HepG2 (cell line): ENCODE data around the gene HTR2A. TPM values are rescaled to one million over a fixed set of nuclear protein-coding genes. Genes with fewer than 3 reads are reported as not detected.
A peak's percentile ranks its signal among the peaks of the same experiment; 100 is the strongest.

Experiments used
- BORCS8-MEF2B ChIP-seq: sonication (generic); formaldehyde crosslinking; IDR thresholded peaks from 2 replicates; pipeline ENCODE4 v1.8.0; 2022; ENCODE audit warnings: mild to moderate bottlenecking, missing genetic modification reagents
- GABPB1 ChIP-seq: IDR thresholded peaks from 2 replicates; pipeline ENCODE4 v1.6.1; 2016; ENCODE audit warnings: mild to moderate bottlenecking, missing genetic modification reagents, moderate library complexity, missing compliant biosample characterization
- GATA4 ChIP-seq: sonication (generic); IDR thresholded peaks from 2 replicates; pipeline ENCODE4 v1.6.1; 2016; ENCODE audit warnings: antibody characterized with exemption, low read depth, borderline replicate concordance
- HIVEP1 ChIP-seq: sonication (generic); formaldehyde crosslinking; IDR thresholded peaks from 2 replicates; pipeline ENCODE4 v1.4.0; 2020; ENCODE audit warnings: mild to moderate bottlenecking, missing genetic modification reagents
- HNRNPL ChIP-seq: fragments of 200-400 bp; formaldehyde crosslinking; IDR thresholded peaks from 2 replicates; pipeline ENCODE4 v1.6.1; 2017; ENCODE audit warnings: mild to moderate bottlenecking, low read depth, low read length
- MBNL3 ChIP-seq: fragments of 250-450 bp; sonication (Bioruptor Pico); conservative IDR thresholded peaks from 2 replicates; pipeline ENCODE4 v1.8.0; 2022; ENCODE audit warnings: mild to moderate bottlenecking, inconsistent platforms
- MIXL1 ChIP-seq: IDR thresholded peaks from 2 replicates; pipeline ENCODE4 v1.6.1; 2016
- NKX3-1 ChIP-seq: sonication (generic); formaldehyde crosslinking; IDR thresholded peaks from 2 replicates; pipeline ENCODE4 v1.5.0; 2020; ENCODE audit warnings: missing genetic modification reagents
- PAX8 ChIP-seq: sonication (generic); formaldehyde crosslinking; IDR thresholded peaks from 2 replicates; pipeline ENCODE4 v1.8.0; 2022; ENCODE audit warnings: mild to moderate bottlenecking, missing genetic modification reagents, borderline replicate concordance
- ZNF264 ChIP-seq: sonication (generic); formaldehyde crosslinking; IDR thresholded peaks from 2 replicates; pipeline ENCODE4 v1.4.0; 2020; ENCODE audit warnings: missing genetic modification reagents
- ZNF317 ChIP-seq: sonication (generic); formaldehyde crosslinking; IDR thresholded peaks from 2 replicates; pipeline ENCODE4 v1.5.0; 2020; ENCODE audit warnings: mild to moderate bottlenecking, missing genetic modification reagents
- ZNF589 ChIP-seq: sonication (generic); formaldehyde crosslinking; conservative IDR thresholded peaks from 2 replicates; pipeline ENCODE4 v1.8.0; 2022; ENCODE audit warnings: mild to moderate bottlenecking, moderate library complexity, missing genetic modification reagents
- ZNF737 ChIP-seq: sonication (generic); formaldehyde crosslinking; IDR thresholded peaks from 2 replicates; pipeline ENCODE4 v1.5.0; 2020; ENCODE audit warnings: missing genetic modification reagents, mild to moderate bottlenecking, borderline replicate concordance
- ZNF790 ChIP-seq: sonication (generic); formaldehyde crosslinking; IDR thresholded peaks from 2 replicates; pipeline ENCODE4 v1.8.0; 2022; ENCODE audit warnings: missing genetic modification reagents, mild to moderate bottlenecking, borderline replicate concordance
- polyA plus RNA-seq, 8 experiments: library from polyadenylated mRNA; depleted of rRNA in 3 of 8; stranded (reverse) in 7 of 8; unstranded in 1 of 8; fragments of >200 nt; fragmentation: Illumina TruSeq in 4 of 8; extraction: Trizol in 4 of 8; gene quantifications; 2 replicates each; pipeline versions ENCODE4 v1.2.1 to v1.2.3, GENCODE V29; 2011 to 2016; ENCODE audit warnings: low read depth in 4 of 8, missing spikeins in 1 of 8, mixed read lengths in 1 of 8; ENCODE audit not compliant: insufficient read depth in 1 of 8
- total RNA-seq, 5 experiments: library from RNA; depleted of rRNA; stranded (reverse); fragments of >200 nt; fragmentation: Illumina TruSeq; extraction: Trizol; gene quantifications; 2 replicates each; pipeline ENCODE4 v1.2.3, GENCODE V29; 2016; ENCODE audit warnings: low read depth in 1 of 5
- TF ChIP-seq, protein P1 (sequence below): sonication (generic); formaldehyde crosslinking; IDR thresholded peaks from 2 replicates; pipeline ENCODE4 v1.4.0; 2020; ENCODE audit warnings: missing genetic modification reagents
- TF ChIP-seq, protein P2 (sequence below): sonication (generic); formaldehyde crosslinking; IDR thresholded peaks from 2 replicates; pipeline ENCODE4 v1.8.1; 2023; ENCODE audit warnings: mild to moderate bottlenecking, missing genetic modification reagents, borderline replicate concordance
- TF ChIP-seq, protein P3 (sequence below): sonication (generic); formaldehyde crosslinking; IDR thresholded peaks from 2 replicates; pipeline ENCODE4 v1.4.0; 2020; ENCODE audit warnings: missing genetic modification reagents
- TF ChIP-seq, protein P4 (sequence below): sonication (generic); formaldehyde crosslinking; IDR thresholded peaks from 2 replicates; pipeline ENCODE4 v1.4.0; 2020; ENCODE audit warnings: mild to moderate bottlenecking, missing genetic modification reagents

Gene HTR2A
- total and polyA plus RNA-seq, 2 of the 13 experiments (the other 11 are each of a cell fraction or from before 2014, with no cell fraction given): not detected

DNA sequence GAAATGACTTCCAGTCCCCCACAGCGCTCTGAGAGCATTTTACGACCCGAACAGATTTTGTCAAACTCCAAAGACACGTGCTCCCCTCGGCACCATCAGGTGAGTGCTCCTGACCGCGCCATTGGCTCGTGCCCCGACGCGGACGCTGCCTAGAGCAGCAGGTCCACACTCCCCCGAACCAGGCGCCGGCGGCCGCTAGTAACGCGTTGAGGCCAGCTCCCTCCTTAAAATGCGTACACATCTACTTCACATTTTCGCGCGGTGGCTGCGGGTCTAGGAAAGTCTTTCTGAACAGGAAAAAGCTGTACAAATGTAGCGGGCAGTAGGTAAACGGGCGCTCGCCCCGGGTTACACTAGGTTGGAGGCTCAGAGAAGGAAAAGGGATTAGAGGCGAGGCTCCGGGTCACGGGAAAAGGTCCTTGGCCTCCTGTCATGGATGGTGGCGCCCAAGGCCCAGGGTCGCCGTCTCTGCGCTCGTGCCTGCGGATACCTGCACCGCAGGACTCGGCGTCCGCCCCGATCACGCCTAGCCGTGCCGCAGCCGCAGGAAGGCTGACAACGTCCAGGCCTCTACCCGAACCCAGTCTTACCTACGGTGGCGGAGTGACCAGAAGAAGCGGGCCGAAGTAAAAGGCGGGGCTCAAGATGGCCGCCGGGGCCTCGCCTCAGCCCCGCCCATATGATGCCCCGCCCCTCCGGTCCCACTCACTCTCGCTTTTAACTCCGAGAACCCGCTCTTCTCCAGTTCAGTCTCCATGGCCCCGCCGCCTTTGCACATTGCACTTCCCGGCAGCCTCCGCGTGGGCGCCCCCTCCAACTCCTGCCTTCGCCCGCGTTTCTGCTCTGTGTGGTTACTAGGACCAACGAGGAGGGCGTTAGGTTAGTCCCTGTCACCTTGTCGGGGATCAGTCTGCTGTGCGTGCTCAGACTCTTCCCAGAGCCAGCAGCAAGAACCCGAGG is 100.1 kb downstream of the HTR2A start, which contains the start of gene ESD (continued):
- TF ChIP-seq, protein P1, sequence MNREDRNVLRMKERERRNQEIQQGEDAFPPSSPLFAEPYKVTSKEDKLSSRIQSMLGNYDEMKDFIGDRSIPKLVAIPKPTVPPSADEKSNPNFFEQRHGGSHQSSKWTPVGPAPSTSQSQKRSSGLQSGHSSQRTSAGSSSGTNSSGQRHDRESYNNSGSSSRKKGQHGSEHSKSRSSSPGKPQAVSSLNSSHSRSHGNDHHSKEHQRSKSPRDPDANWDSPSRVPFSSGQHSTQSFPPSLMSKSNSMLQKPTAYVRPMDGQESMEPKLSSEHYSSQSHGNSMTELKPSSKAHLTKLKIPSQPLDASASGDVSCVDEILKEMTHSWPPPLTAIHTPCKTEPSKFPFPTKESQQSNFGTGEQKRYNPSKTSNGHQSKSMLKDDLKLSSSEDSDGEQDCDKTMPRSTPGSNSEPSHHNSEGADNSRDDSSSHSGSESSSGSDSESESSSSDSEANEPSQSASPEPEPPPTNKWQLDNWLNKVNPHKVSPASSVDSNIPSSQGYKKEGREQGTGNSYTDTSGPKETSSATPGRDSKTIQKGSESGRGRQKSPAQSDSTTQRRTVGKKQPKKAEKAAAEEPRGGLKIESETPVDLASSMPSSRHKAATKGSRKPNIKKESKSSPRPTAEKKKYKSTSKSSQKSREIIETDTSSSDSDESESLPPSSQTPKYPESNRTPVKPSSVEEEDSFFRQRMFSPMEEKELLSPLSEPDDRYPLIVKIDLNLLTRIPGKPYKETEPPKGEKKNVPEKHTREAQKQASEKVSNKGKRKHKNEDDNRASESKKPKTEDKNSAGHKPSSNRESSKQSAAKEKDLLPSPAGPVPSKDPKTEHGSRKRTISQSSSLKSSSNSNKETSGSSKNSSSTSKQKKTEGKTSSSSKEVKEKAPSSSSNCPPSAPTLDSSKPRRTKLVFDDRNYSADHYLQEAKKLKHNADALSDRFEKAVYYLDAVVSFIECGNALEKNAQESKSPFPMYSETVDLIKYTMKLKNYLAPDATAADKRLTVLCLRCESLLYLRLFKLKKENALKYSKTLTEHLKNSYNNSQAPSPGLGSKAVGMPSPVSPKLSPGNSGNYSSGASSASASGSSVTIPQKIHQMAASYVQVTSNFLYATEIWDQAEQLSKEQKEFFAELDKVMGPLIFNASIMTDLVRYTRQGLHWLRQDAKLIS (CRISPR knock-in tag): peak; percentile 32; the same call in 1 of the 2 replicates
- TF ChIP-seq ZNF790 (CRISPR knock-in tag) (peak; percentile 92; the same call in 1 of the 2 replicates), ZNF737 (no peak), ZNF589 (CRISPR knock-in tag) (peak; percentile 64; the same call in 1 of the 2 replicates), PAX8 (CRISPR knock-in tag) (no peak), ZNF264 (peak; percentile 87), HIVEP1 (CRISPR knock-in tag) (peak; percentile 43; the same call in 1 of the 2 replicates), MIXL1 (CRISPR knock-in tag) (0 out of 2 replicates have a peak, but pooled peaks have one; percentile 4), BORCS8-MEF2B (CRISPR knock-in tag) (peak; percentile 79), GABPB1 (CRISPR knock-in tag) (peak; percentile 76), HNRNPL (0 out of 2 replicates have a peak, but pooled peaks have one; percentile 69), NKX3-1 (CRISPR knock-in tag) (0 out of 2 replicates have a peak, but pooled peaks have one; percentile 41), MBNL3 (CRISPR knock-in tag) (no peak), ZNF317 (peak; percentile 38; the same call in 1 of the 2 replicates), GATA4 (no peak)
- TF ChIP-seq, protein P2, sequence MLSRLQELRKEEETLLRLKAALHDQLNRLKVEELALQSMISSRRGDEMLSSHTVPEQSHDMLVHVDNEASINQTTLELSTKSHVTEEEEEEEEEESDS (CRISPR knock-in tag): 0 out of 2 replicates have a peak, but pooled peaks have one; percentile 26
- TF ChIP-seq, protein P3, sequence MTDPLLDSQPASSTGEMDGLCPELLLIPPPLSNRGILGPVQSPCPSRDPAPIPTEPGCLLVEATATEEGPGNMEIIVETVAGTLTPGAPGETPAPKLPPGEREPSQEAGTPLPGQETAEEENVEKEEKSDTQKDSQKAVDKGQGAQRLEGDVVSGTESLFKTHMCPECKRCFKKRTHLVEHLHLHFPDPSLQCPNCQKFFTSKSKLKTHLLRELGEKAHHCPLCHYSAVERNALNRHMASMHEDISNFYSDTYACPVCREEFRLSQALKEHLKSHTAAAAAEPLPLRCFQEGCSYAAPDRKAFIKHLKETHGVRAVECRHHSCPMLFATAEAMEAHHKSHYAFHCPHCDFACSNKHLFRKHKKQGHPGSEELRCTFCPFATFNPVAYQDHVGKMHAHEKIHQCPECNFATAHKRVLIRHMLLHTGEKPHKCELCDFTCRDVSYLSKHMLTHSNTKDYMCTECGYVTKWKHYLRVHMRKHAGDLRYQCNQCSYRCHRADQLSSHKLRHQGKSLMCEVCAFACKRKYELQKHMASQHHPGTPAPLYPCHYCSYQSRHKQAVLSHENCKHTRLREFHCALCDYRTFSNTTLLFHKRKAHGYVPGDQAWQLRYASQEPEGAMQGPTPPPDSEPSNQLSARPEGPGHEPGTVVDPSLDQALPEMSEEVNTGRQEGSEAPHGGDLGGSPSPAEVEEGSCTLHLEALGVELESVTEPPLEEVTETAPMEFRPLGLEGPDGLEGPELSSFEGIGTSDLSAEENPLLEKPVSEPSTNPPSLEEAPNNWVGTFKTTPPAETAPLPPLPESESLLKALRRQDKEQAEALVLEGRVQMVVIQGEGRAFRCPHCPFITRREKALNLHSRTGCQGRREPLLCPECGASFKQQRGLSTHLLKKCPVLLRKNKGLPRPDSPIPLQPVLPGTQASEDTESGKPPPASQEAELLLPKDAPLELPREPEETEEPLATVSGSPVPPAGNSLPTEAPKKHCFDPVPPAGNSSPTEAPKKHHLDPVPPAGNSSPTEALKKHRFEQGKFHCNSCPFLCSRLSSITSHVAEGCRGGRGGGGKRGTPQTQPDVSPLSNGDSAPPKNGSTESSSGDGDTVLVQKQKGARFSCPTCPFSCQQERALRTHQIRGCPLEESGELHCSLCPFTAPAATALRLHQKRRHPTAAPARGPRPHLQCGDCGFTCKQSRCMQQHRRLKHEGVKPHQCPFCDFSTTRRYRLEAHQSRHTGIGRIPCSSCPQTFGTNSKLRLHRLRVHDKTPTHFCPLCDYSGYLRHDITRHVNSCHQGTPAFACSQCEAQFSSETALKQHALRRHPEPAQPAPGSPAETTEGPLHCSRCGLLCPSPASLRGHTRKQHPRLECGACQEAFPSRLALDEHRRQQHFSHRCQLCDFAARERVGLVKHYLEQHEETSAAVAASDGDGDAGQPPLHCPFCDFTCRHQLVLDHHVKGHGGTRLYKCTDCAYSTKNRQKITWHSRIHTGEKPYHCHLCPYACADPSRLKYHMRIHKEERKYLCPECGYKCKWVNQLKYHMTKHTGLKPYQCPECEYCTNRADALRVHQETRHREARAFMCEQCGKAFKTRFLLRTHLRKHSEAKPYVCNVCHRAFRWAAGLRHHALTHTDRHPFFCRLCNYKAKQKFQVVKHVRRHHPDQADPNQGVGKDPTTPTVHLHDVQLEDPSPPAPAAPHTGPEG (CRISPR knock-in tag): peak; percentile 78
- TF ChIP-seq, protein P4, sequence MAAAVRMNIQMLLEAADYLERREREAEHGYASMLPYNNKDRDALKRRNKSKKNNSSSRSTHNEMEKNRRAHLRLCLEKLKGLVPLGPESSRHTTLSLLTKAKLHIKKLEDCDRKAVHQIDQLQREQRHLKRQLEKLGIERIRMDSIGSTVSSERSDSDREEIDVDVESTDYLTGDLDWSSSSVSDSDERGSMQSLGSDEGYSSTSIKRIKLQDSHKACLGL (CRISPR knock-in tag): peak; percentile 78
